ENCODE measurements around the gene C16orf90. TPM values are rescaled to one million over a fixed set of nuclear protein-coding genes. Genes with fewer than 3 reads are reported as not detected.
"Not testable (repeated sequence)": the region's sequence is repeated elsewhere in the genome, so short reads cannot be mapped to it uniquely, and the experiment has no call there.

Gene C16orf90
- total RNA-seq, 1 donor = not detected

DNA sequence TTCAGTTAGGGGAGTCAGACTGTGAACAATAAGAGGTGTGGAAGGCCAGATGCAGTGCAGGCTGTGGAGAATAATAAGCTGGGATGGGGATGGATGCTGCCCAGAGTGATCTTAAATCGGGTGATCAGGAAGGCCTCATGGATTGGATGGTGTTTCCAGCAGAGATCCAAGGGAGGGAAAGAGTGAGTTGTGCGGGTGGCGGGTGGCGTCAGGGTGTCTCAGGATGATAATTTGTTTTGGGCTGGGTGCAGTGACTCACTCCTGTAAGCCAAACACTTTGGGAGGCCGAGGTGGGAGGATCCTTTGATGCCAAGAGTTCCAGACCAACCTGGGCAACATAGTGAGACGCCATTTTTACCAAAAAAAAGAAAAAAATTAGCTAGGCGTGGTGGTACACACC lies 13.4 kb upstream of the C16orf90 start:
- TF ChIP-seq, protein P1, sequence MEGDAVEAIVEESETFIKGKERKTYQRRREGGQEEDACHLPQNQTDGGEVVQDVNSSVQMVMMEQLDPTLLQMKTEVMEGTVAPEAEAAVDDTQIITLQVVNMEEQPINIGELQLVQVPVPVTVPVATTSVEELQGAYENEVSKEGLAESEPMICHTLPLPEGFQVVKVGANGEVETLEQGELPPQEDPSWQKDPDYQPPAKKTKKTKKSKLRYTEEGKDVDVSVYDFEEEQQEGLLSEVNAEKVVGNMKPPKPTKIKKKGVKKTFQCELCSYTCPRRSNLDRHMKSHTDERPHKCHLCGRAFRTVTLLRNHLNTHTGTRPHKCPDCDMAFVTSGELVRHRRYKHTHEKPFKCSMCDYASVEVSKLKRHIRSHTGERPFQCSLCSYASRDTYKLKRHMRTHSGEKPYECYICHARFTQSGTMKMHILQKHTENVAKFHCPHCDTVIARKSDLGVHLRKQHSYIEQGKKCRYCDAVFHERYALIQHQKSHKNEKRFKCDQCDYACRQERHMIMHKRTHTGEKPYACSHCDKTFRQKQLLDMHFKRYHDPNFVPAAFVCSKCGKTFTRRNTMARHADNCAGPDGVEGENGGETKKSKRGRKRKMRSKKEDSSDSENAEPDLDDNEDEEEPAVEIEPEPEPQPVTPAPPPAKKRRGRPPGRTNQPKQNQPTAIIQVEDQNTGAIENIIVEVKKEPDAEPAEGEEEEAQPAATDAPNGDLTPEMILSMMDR (IDR thresholded peaks at IDR 0.05; ENCODE audit: insufficient read depth, low read length) = no peak
- H3K4me3 ChIP-seq (ENCODE audit: low read depth, low read length) = no peak overlapping the region
- DNase-seq (ENCODE audit: low read depth) = no peak

DNA sequence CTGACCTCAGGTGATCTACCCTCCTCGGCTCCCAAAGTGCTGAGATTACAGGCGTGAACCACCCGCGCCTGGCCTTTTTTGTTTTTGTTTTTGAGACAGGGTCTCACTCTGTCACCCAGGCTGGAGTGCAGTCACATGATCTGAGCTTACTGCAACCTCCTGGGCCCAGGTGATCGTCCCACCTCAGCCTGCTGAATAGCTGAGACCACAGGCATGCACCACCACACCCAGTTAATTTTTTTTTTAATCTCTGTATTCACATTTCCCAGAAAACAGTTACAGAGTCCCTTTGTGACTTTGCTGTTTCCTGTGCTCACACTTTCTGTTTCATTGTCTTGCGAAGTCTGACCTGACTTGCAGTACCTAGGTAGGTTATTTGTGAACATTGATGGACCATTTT lies 8.2 kb upstream of the C16orf90 start:
- H3K4me3 ChIP-seq (ENCODE audit: low read depth, low read length) = no peak overlapping the region
- no peak for DNase-seq (ENCODE audit: low read depth)
- TF ChIP-seq, protein P1 (IDR thresholded peaks at IDR 0.05; ENCODE audit: insufficient read depth, low read length) = no peak

DNA sequence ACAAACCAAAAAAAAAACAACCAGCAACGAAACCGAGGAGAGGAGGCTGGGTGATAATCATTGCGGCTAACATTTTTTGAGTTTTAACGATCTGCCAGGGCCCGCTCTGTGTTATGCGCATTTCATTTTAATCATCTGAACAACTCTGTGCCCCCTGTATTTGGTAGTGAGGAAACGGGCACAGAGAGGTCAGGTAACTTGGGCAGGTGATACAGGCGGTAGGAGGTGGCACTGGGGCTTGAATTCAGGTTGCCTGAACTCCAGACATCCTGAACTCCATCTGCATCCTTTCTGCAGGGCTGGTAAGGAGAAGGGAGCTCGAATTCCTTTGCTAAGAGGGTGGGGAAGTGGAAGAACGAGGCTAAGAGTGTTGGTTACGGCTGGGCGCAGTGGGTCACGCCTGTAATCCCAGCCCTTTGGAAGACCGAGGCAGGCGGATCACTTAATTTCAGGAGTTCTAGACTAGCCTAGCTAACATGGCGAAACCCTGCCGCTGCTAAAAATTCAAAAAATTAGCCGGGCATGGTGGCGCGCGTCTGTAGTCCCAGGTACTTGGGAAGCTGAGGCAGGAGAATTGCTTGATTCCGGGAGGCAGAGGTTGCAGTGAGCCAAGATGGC lies 6.6 kb upstream of the C16orf90 start:
- DNase-seq (ENCODE audit: low read depth) = no peak
- TF ChIP-seq, protein P1 (IDR thresholded peaks at IDR 0.05; ENCODE audit: insufficient read depth, low read length) = no peak

DNA sequence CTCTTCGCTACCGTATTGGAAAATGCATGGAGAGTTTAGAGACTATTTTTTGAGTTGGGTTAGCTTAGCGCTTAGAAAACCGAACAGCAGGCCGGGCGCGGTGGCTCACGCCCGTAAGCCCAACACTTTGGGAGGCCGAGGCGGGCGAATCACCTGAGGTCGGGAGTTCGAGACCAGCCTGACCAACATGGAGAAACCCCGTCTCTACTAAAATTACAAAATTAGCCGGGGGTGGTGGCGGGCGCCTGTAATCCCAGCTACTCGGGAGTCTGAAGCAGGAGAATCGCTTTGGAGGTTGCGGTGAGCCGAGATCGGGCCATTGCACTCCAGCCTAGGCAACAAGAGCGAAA lies 6.1 kb upstream of the C16orf90 start:
- not testable (repeated sequence) for DNase-seq (ENCODE audit: low read depth)
- peak overlapping the region; percentile 86 for H3K4me3 ChIP-seq (ENCODE audit: low read depth, low read length)

More for the DNA sequence above, 6.6 kb upstream of the C16orf90 start:
- H3K4me3 ChIP-seq (ENCODE audit: low read depth, low read length) = peak overlapping the region; percentile 86

DNA sequence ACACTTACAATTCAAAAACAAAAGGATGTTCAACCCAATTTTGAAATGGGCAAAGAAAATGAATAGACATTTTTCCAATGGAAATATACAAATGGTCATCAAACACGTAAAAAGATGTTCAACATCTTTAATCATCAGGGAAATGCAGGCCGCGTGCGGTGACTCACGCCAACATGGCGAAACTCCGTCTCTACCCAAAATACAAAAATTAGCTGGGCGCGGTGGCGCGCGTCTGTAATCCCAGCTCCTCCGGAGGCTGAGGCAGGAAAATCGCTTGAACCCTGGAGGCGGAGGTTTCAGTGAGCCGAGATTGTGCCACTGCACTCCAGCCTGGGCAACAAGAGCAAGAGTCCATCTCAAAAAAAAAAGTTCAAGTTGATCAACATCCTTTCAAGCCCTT lies 3.7 kb upstream of the C16orf90 start:
- H3K4me3 ChIP-seq (ENCODE audit: low read depth, low read length) = no peak overlapping the region
- no peak for DNase-seq (ENCODE audit: low read depth)
- TF ChIP-seq, protein P1 (IDR thresholded peaks at IDR 0.05; ENCODE audit: insufficient read depth, low read length) = no peak

DNA sequence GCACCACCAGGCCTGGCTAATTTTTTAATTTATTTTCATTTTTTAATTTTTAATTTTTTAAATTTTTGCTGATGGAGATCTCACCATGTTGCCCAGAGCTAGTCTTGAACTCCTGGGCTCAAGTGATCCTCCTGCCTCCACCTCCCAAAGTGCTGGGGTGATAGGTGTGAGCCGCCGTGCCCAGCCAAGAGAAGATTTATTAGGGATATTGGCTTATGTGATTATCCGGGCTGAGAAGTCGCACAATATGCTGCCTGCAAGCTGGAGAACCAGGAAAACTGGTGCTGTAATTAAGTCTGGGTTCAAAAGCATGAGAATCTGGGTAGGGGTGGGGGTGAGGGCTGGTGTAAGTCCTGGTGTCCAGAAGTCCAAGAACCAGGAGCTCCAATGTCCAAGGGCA lies 2.5 kb upstream of the C16orf90 start:
- no peak for DNase-seq (ENCODE audit: low read depth)
- TF ChIP-seq, protein P1 (IDR thresholded peaks at IDR 0.05; ENCODE audit: insufficient read depth, low read length) = no peak

DNA sequence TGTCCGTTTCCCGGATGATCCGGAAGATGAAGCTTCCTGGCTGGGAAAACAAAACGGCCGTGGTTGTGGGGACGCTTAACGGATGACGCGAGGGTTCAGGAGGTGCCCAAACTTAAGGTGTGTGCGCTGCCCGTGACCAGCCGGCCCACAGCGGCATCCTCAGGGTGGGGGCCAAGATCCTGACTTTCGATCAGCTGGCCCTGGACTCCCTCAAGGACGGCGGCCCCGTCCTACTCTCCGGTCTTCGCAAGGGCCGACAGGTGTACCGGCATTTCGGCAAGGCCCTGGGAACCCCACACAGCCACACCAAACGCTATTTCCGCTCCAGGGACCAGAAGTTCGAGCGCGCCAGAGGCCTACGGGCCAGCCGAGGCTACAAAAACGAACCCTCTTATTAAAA lies 1.1 kb upstream of the C16orf90 start:
- TF ChIP-seq, protein P1 (IDR thresholded peaks at IDR 0.05; ENCODE audit: insufficient read depth, low read length) = no peak
- no peak overlapping the region for H3K4me3 ChIP-seq (ENCODE audit: low read depth, low read length)
- DNase-seq (ENCODE audit: low read depth) = no peak

More for the DNA sequence above, 2.5 kb upstream of the C16orf90 start:
- H3K4me3 ChIP-seq (ENCODE audit: low read depth, low read length) = no peak overlapping the region
